GM21737 (cell line): ENCODE data around the gene SOWAHB.

ENCODE experiments used
- ATAC-seq: cut with Tn5 transposase; IDR thresholded peaks from one replicate; pipeline ENCODE4 v1.9.1; 2021; ENCODE audit warnings: mild to moderate bottlenecking, moderate library complexity; ENCODE audit not compliant: unreplicated experiment

SOWAHB gene, protein sequence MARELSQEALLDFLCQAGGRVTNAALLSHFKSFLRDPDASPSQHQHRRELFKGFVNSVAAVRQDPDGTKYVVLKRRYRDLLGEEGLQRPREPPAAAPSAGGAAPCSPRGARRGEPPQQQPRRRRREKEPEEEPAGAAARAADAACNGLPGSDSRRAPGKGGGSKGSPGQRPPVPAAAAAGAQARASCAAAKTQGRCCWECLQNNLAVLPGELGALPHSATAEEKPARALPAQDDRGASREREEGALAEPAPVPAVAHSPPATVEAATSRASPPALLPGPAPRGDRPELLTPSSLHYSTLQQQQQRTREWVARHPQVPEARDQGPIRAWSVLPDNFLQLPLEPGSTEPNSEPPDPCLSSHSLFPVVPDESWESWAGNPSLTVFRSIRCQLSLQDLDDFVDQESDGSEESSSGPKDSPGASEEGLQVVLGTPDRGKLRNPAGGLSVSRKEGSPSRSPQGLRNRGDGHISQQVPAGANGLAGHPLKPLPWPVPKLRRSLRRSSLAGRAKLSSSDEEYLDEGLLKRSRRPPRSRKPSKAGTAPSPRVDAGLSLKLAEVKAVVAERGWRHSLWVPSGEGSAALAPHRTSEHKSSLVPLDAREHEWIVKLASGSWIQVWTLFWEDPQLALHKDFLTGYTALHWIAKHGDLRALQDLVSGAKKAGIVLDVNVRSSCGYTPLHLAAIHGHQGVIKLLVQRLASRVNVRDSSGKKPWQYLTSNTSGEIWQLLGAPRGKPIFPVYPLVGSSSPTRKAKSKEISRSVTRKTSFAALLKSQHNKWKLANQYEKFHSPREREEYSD

DNA sequence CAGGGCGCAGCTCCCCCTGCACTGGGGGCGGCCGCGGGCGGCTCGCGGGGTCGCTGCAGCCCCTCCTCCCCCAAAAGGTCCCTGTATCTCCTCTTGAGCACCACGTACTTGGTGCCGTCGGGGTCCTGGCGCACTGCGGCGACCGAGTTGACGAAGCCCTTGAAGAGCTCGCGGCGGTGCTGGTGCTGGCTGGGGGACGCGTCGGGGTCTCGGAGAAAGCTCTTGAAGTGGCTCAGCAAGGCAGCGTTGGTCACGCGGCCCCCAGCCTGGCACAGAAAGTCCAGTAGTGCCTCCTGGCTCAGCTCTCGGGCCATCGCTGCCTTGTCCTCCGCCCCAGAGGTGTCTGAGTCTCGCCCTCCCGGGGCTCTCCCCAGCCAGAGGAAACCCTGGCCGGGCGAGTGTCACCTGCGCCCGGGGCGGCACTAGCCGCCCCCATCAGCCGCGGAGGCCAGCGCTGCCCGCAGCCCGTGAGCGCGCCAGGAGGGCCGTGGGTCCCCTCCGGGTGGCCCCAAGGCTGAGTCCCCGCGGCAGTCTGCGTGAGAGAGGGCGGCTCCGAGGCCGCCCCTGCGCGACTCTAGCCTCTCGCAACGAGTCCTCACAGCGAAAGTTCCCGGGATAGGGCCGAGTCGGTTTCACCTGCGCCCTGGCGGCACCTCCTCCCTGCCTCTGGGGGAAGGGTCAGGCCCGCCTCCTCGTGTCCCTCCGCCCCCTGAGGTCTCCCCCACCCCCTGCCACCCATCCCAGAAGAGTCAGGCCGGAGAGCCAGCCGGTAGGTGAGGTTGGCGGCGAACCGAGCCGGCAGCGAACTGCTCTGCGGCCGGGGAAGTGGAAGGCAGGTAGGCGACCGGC lies at the start of gene SOWAHB:
SOWAHB (minus strand) TSS at position 609 of the 849 bp plus-strand sequence; CDS start at position 314, 295 bp downstream.
- ATAC-seq, result no peak

GRCh38 chr4:76947369-76947768 lies 49.4 kb upstream of the SOWAHB start:
- ATAC-seq, result no peak

DNA sequence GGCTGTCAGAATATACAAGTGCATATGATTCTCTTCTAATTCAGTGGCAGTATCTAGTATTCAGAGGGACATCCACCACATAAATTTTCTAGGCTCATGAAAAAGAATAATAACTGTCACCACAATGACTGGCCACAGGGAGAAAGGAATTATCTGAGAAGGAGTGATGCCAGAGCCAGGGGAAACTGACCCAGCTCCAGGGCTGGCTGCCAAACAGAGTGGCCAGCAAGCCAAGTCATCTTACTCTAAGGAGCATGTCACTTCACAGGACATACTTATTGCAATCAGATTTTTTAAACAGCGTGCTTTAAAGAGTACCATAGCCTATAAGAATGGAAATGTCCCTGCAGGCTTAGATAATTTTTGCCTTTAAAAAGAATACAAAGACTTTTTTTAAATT lies 45.8 kb upstream of the SOWAHB start:
- ATAC-seq, result no peak

DNA sequence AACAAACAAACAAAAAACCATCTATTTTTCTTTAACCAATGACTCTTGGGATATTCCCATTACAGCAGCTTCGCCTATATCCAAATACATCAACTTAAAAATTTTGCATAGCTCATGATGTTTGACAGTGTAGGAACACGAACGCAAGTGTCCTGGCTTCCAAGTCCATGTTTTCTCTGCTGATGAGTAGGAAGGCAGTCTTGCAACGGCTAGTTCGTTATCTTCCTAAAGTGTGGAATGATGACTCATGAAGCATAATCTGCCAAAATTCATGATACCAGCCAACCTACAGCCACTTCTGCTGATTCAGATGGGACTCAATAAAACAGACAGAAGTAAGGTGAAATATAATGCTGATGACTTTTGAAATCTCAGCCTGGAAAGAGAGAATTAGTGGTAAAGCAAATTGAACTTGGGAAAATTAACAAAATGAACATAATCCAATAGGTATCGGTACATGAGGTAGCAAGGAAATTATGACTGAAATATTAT lies 45.2 kb upstream of the SOWAHB start:
- no peak for ATAC-seq

DNA sequence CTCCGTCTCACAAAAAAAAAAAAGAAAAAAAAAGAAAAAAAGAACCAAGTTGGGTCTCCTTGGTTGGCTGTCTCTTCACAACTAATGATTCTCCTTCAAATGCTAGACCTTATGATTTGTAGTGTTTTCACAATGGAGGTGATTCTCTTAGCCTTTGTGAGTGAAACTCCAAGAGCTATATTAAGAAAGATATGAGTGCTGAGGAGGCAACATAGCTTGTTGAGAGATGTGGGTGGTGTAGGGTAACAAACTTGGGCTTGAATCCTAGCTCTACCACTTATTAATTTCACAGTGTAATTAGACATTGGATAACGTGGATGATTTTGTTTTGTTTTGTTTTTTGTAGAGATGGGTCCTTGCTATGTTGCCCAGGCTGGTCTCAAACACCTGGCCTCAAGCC lies 41.2 kb upstream of the SOWAHB start:
- ATAC-seq, result no peak

DNA sequence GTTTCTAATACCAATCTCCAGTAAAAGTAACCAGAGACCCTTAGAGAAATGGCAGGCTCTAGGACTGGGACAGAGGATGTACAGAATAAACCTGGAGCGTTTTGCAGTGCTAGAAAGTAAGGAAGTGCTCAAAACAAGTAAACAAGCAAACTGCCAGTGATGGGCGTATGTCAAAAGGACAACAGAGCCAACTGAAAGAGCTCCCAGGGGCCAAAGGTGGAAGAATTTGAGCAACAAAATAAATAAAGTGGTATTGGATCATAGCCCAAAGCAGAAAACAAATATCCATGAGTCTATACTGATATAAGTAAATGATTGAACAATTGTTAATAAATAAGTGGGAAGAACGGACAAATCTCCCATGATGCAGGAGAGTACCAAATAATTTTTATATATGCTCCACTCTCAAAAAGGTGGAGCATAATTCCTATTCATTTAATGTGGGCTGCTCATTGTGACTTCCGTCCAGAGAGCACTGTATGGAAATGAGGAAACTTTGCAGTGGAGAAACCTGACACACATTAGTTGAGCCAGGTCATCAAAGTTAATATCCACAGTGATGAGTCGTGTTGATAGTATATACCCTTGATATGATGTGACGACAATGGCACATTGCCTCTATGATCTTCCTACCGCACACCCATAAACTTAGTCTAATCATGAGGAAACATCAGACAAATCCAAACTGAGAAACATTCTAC lies 33.8 kb upstream of the SOWAHB start:
- ATAC-seq, result no peak

- no peak for ATAC-seq
These were observed 33.1 kb upstream of the SOWAHB start for GRCh38 chr4:76931087-76931486.

DNA sequence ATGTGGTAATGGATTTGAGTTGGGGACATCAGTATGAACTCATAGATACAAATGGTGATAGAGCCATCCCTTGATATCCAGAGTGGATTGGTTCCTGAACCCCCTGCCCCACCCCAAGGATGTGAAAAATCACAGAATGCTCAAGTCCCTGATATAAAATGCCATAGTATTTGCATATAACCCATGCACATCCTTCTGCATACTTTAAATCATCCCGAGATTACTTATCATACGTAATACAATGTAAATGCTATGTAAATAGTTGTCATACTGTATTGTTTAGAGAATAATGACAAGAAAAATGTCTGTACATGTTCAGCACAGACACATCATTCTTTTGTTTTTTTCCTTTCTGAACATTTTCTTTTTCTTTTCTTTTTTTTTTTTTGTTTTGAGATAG lies 32.7 kb upstream of the SOWAHB start:
- ATAC-seq, result no peak

GRCh38 chr4:76926841-76927240 lies 28.9 kb upstream of the SOWAHB start:
- ATAC-seq, result no peak

GRCh38 chr4:76923619-76924357 lies 25.8 kb upstream of the SOWAHB start:
- no peak for ATAC-seq

- no peak for ATAC-seq
These were observed 22.8 kb upstream of the SOWAHB start for GRCh38 chr4:76920715-76921114.

- no peak for ATAC-seq
These were observed 11.8 kb upstream of the SOWAHB start for GRCh38 chr4:76909711-76910110.

DNA sequence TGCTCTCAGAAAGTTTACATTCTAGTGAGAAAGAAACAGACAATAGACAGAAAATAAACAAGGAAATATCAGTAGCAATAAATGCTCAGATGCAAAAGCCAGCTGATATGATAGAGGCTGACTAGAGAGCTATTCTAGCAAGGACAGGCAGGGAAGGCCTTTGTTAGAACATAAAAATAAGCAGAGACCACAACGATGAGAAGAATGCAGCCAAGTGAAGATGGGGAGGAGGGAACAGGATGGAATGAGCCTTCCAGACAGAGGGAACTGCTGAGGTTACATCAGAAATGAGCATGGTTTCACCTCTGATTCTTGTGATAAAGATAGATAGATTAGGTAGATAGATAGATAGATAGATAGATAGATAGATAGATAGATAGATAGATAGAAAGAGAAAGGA lies 7.6 kb upstream of the SOWAHB start:
- ATAC-seq, result no peak

GRCh38 chr4:76904646-76905190 lies 6.8 kb upstream of the SOWAHB start:
- no peak for ATAC-seq

GRCh38 chr4:76902233-76902890 lies 4.4 kb upstream of the SOWAHB start:
- ATAC-seq, result no peak

DNA sequence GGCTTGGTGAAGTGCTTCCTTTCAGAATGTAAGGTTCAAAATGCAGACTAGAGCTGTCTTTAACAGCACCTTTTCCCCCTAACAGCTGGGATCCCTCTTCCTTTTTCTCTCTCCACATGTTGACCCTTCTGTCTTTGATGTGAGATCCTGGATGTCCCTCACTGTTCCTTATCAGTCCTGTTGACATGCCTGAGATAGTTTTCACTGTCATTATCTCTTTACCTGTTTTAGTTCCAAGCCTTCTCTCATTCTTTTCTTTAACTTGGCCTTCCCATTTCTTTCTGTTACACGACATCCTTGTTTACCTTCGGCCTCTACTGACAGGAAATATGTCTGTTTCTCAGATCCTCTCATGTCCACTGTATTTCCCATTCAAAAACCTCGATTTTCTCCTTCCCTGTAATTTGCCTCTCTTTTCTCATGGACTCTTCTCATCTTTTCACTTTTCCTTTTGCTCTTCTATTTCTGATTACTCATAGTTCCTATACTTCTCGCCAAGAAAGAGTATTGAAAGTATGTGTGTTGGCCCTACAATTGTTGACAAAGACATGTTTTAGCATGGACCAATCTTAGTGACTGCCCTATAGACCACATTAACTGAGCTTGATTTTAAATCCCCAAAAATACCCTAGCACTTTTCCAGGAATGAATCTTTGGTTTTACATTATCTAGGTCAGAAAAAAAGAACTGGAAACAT lies 1.2 kb upstream of the SOWAHB start:
- ATAC-seq, result no peak

GRCh38 chr4:76898385-76898692 lies 395 bp upstream of the SOWAHB start:
- ATAC-seq, result no peak
